GM12875 (cell line): ENCODE results near the gene CPEB3.

Experiments
- H3K4me3 ChIP-seq: one replicate; pipeline ENCODE4 v1.5.1; 2011; ENCODE audit warnings: low read depth, low read length, control low read depth
- CTCF ChIP-seq: IDR thresholded peaks from 2 replicates; pipeline ENCODE4 v1.5.1; 2011; ENCODE audit warnings: low read depth, mild to moderate bottlenecking, control low read depth, inconsistent platforms, low read length, moderate library complexity, borderline replicate concordance; ENCODE audit not compliant: insufficient read depth

The CPEB3 gene

GRCh38 chr10:92011560-92012214 is 279.2 kb downstream of the CPEB3 start:
- H3K4me3 ChIP-seq: no peak overlapping the region
- no peak for TF ChIP-seq CTCF

- TF ChIP-seq CTCF: no peak
- no peak overlapping the region for H3K4me3 ChIP-seq
Observed at GRCh38 chr10:92010047-92010735, 280.7 kb downstream of the CPEB3 start.

GRCh38 chr10:92009445-92009844 is 281.4 kb downstream of the CPEB3 start:
- H3K4me3 ChIP-seq: no peak overlapping the region
- TF ChIP-seq CTCF: no peak

- no peak for TF ChIP-seq CTCF
- H3K4me3 ChIP-seq: no peak overlapping the region
Observed at GRCh38 chr10:92005978-92006377, 284.9 kb downstream of the CPEB3 start.

GRCh38 chr10:92003258-92003657 is 287.6 kb downstream of the CPEB3 start:
- no peak for TF ChIP-seq CTCF
- no peak overlapping the region for H3K4me3 ChIP-seq

- no peak for TF ChIP-seq CTCF
- H3K4me3 ChIP-seq: no peak overlapping the region
Observed at GRCh38 chr10:92001995-92002394, 288.9 kb downstream of the CPEB3 start.

- no peak overlapping the region for H3K4me3 ChIP-seq
Observed at GRCh38 chr10:92001581-92001980, 289.3 kb downstream of the CPEB3 start.

More at GRCh38 chr10:92001581-92001980, 289.3 kb downstream of the CPEB3 start:
- no peak for TF ChIP-seq CTCF
